NCI-H524 (cell line): ENCODE results near the gene CSNK2A2.
A peak's percentile ranks its signal among the peaks of the same experiment; 100 is the strongest.

ENCODE experiments used
- DNase-seq, 2 experiments: peaks; one replicate each; lab custom pipeline; 2025; lab: John Stamatoyannopoulos, UW

Gene CSNK2A2

GRCh38 chr16:58198022-58198683, at the start of gene CSNK2A2:
CSNK2A2 (minus strand) TSS chr16:58198106; CDS start chr16:58197736, 370 bp downstream.
- DNase-seq: peak; percentile 36 to 72

GRCh38 chr16:58243528-58244004, 45.7 kb upstream of the CSNK2A2 start:
- no peak for DNase-seq

GRCh38 chr16:58236831-58237230, 38.9 kb upstream of the CSNK2A2 start:
- no peak for DNase-seq

GRCh38 chr16:58236231-58236690, 38.4 kb upstream of the CSNK2A2 start:
- peak; percentile 80 to 90 for DNase-seq

- DNase-seq: no peak
Measured at GRCh38 chr16:58235663-58236062, 37.8 kb upstream of the CSNK2A2 start.

- no peak for DNase-seq
Measured at GRCh38 chr16:58234831-58235595, 37.1 kb upstream of the CSNK2A2 start.

- DNase-seq: no peak
Measured at GRCh38 chr16:58230259-58230658, 32.4 kb upstream of the CSNK2A2 start.

GRCh38 chr16:58226790-58227189, 28.9 kb upstream of the CSNK2A2 start:
- no peak for DNase-seq

- no peak for DNase-seq
Measured at GRCh38 chr16:58225965-58226602, 28.2 kb upstream of the CSNK2A2 start.

- no peak for DNase-seq
Measured at GRCh38 chr16:58222532-58223316, 24.8 kb upstream of the CSNK2A2 start.

- no peak for DNase-seq
Measured at GRCh38 chr16:58219432-58219831, 21.5 kb upstream of the CSNK2A2 start.

- no peak for DNase-seq
Measured at GRCh38 chr16:58218786-58219185, 20.9 kb upstream of the CSNK2A2 start.

GRCh38 chr16:58217311-58217925, 19.5 kb upstream of the CSNK2A2 start:
- no peak for DNase-seq

GRCh38 chr16:58212824-58213655, 15.1 kb upstream of the CSNK2A2 start:
- DNase-seq: no peak

GRCh38 chr16:58211846-58212245, 13.9 kb upstream of the CSNK2A2 start:
- DNase-seq: no peak

- DNase-seq: no peak
Measured at GRCh38 chr16:58211245-58211644, 13.3 kb upstream of the CSNK2A2 start.

- no peak for DNase-seq
Measured at GRCh38 chr16:58205276-58206036, 7.5 kb upstream of the CSNK2A2 start.

GRCh38 chr16:58201163-58201562, 3.3 kb upstream of the CSNK2A2 start:
- no peak for DNase-seq

GRCh38 chr16:58200004-58200797, 2.3 kb upstream of the CSNK2A2 start:
- DNase-seq: no peak
